Chondrocyte (in vitro differentiated cells): Measurements from ENCODE around the gene ARL4A. TPM values are rescaled to one million over a fixed set of nuclear protein-coding genes. Genes with fewer than 3 reads are reported as not detected.

Source experiments
- DNase-seq: peaks from one replicate; pipeline ENCODE4 v3.0.0; 2021; ENCODE audit warnings: mixed read lengths, low spot score
- H3K27ac Mint-ChIP-seq: one replicate; pipeline ENCODE4 v1.8.0; 2021; ENCODE audit warnings: mild to moderate bottlenecking, moderate library complexity, mixed read lengths; ENCODE audit not compliant: unreplicated experiment
- H3K27me3 Mint-ChIP-seq: 2 replicates; pipeline ENCODE4 v1.8.0; 2021; ENCODE audit warnings: low read depth, mixed read lengths
- H3K36me3 Mint-ChIP-seq: 2 replicates; pipeline ENCODE4 v1.8.0; 2021; ENCODE audit warnings: low read depth, mixed read lengths
- H3K4me1 Mint-ChIP-seq: 2 replicates; pipeline ENCODE4 v1.8.0; 2021; ENCODE audit warnings: low read depth, mild to moderate bottlenecking, mixed read lengths
- H3K4me3 Mint-ChIP-seq: one replicate; pipeline ENCODE4 v1.8.0; 2021; ENCODE audit warnings: mild to moderate bottlenecking, moderate library complexity, mixed read lengths; ENCODE audit not compliant: unreplicated experiment
- H3K9me3 Mint-ChIP-seq: 2 replicates; pipeline ENCODE4 v1.8.0; 2021; ENCODE audit warnings: low read depth, mixed read lengths
- long read RNA-seq: library from polyadenylated mRNA; stranded (forward); transcript quantifications from one replicate; pipeline ENCODE4 v2.0.0, GENCODE V29; 2021
- total RNA-seq: library from RNA; stranded (reverse); gene quantifications from 3 replicates; pipeline ENCODE4 v1.2.1, GENCODE V29; 2021
- TF ChIP-seq, protein P1 (sequence below): fragments of 200-600 bp; sonication (generic); IDR thresholded peaks from 2 replicates; pipeline ENCODE4 v1.5.0; 2021; ENCODE audit warnings: antibody characterized with exemption, mild to moderate bottlenecking, moderate library complexity

The ARL4A gene, protein sequence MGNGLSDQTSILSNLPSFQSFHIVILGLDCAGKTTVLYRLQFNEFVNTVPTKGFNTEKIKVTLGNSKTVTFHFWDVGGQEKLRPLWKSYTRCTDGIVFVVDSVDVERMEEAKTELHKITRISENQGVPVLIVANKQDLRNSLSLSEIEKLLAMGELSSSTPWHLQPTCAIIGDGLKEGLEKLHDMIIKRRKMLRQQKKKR
- 12.7 to 15.3 TPM (median 14.9 TPM) in 3 replicates for total RNA-seq
- long read RNA-seq, transcript ARL4A-201 (2 exons, 1,147 nt) = major isoform, 15 of 23 reads
- long read RNA-seq, transcript ARL4A-204 (2 exons, 1,144 nt) = minor isoform, 5 of 23 reads
- long read RNA-seq, partial matches to known transcripts = 0 of 23 reads
- long read RNA-seq, other reads (novel, unspliced or antisense) = 0 of 23 reads

DNA sequence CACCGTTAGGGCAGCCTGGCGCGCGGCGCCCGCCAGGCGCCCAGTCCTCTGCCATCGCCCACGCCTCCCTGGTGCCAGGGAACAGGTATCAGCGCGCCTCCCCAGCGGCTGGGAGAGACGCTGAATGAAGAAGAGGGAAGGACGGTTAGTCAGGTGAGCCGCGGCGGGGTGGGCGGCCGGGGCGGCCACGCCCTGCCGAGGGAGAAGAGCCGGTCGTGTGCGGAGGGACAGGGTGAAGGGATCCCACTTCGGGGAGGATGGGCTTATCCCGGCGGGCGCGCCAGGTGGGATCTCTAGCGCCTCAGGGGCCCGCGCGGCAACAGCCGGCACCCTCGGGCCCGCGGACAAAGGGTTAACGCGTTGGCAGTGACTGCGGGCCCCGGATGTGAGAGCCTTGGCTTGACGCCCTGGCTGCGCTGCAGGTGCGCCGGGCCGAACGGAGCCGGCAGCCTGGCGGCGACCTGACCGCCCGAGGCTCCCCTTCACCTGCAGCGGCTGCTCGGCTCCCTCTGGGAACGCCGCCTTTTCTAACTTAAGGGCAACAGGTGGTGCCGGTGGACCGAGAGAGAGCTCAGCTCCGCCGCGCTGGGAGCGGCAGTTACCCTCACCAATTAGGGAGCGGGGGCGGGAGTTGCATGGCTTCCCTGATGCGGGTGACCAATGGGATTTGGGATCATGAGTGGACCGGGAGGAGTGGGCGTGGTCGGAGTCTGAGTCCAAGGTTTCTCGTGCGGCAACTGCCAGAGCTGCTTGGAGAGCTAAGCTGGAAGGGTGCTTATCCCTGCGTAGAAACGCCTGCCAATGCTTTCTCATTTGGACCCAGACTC is at the start of gene ARL4A:
TSS of gene ARL4A (plus strand) at position 743 of the 827 bp plus-strand sequence. CDS start 622 bp downstream, outside the sequence.
- Mint-ChIP-seq H3K27me3 (no peaks in the 10 kb centered on the region), H3K27ac (peak within 1 kb of the TSS; percentile 94), H3K4me3 (peak within 1 kb of the TSS; percentile 83), H3K36me3 (no peaks in the 10 kb centered on the region), H3K4me1 (peaks cover 38% of the 10 kb centered on the region), H3K9me3 (no peaks in the 10 kb centered on the region)
- DNase-seq = peak; percentile 99
- TF ChIP-seq, protein P1, sequence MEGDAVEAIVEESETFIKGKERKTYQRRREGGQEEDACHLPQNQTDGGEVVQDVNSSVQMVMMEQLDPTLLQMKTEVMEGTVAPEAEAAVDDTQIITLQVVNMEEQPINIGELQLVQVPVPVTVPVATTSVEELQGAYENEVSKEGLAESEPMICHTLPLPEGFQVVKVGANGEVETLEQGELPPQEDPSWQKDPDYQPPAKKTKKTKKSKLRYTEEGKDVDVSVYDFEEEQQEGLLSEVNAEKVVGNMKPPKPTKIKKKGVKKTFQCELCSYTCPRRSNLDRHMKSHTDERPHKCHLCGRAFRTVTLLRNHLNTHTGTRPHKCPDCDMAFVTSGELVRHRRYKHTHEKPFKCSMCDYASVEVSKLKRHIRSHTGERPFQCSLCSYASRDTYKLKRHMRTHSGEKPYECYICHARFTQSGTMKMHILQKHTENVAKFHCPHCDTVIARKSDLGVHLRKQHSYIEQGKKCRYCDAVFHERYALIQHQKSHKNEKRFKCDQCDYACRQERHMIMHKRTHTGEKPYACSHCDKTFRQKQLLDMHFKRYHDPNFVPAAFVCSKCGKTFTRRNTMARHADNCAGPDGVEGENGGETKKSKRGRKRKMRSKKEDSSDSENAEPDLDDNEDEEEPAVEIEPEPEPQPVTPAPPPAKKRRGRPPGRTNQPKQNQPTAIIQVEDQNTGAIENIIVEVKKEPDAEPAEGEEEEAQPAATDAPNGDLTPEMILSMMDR = peak; percentile 77

DNA sequence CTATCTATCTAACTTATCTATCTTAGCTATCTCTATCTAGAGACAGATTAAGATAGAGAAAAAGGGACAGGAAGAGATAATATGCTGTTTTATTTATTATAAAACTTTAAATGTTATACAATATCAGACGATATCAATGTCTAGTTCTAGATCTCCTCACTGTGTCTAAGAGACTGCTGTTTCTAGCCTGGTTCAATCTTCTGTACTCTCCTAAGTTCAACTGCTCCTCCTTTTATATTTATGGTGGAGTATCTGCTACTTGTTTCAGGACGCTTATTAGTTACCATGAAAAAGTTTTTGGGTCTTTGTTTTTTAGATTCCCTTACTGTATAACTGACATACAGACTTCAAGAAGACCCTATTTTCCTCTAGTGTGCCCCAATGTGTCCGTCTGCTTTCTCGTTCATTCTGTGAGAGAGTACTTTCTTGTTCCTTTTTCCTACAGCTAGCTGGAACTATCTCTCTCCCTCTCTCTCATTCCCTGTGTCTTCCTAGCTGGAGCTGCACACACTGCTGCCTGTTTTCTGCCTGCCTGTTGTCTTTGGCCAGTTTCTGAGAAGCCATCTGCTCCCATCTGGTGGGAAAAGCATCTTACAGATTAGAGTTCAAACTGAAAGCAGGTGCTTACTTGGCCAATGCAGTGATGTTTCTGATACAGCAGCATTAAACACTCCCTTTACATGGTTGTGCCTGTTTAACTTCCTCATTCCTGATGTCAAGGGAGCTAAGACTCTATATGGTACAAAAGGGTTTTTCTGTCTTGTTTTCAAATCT is 49.4 kb upstream of the ARL4A start:
- Mint-ChIP-seq H3K9me3 (no peaks in the 10 kb centered on the region), H3K4me1 (peaks cover 3% of the 10 kb centered on the region), H3K4me3 (no peak overlapping the region), H3K27me3 (peaks cover 9% of the 10 kb centered on the region), H3K27ac (no peak overlapping the region), H3K36me3 (no peaks in the 10 kb centered on the region)
- DNase-seq = no peak
- TF ChIP-seq, protein P1 = no peak

DNA sequence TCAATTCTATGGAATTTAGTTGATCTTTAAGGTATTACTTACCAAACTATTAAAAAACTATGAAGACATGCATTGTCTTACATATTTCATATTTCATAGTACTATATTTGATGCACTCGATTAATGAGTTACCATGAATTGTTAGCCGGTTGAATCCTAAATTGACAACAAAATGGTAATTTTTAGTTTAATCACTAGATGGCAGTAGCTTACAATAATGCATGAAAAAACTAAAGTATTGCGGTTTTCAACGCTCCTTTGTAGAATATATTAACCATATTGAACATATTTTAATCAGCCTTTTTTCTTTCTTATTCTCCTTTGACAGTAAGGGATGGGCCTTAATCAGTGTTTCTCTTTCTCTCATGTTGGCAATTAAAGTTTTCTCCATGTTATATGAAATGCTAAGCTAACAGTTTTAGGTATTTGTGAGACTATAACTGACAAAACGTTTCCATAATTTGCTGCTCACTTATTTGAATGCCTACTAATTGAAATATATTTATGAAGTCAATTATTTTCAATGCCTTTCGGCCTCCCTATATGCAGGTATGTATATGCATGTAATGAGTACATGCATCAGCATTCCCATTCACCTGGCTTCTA is 48.5 kb upstream of the ARL4A start:
- Mint-ChIP-seq H3K27me3 (peaks cover 9% of the 10 kb centered on the region), H3K4me3 (no peak overlapping the region), H3K27ac (no peak overlapping the region), H3K9me3 (no peaks in the 10 kb centered on the region), H3K36me3 (no peaks in the 10 kb centered on the region), H3K4me1 (peaks cover 3% of the 10 kb centered on the region)
- DNase-seq = no peak
- TF ChIP-seq, protein P1 = peak; percentile 97

DNA sequence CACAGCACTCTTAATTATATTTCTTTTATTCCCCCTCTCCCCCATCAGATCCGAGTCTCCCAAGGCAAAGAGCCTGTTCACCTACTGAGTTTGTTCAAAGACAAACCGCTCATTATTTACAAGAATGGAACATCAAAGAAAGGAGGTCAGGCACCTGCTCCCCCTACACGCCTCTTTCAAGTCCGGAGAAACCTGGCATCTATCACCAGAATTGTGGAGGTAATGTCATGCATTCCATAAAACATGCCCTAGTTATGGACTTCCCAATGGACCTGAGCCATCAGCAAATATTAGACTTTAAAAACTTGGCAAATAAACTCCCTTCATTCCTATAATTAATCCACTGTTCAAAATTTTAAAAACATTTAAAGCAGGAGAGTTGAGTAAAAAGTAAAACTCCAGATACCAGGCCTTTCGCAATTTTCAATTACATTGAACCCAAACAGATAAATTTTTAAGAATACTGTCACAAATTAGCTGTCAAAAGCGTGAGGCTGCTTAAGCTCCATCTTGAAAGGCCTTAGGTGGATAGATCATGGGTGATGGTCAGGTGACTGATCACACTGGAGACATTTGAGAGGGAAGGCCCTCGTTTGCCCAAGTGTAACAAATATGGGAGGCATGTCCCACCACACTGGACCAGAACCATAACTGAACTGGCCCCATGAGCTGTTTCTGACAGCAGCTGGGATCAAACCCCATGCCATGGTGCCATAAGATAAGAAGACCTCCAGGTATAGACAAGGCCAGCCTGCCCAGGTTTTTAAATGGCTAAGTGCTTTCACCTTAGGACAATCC is 46.9 kb upstream of the ARL4A start:
- Mint-ChIP-seq H3K4me1 (peaks cover 3% of the 10 kb centered on the region), H3K27me3 (peaks cover 9% of the 10 kb centered on the region), H3K4me3 (no peak overlapping the region), H3K36me3 (no peaks in the 10 kb centered on the region), H3K9me3 (no peaks in the 10 kb centered on the region), H3K27ac (no peak overlapping the region)
- TF ChIP-seq, protein P1 = no peak
- DNase-seq = no peak
